Measurements from ENCODE around the gene ZNF691.

Gene ZNF691

GRCh38 chr1:42832641-42833240 is 13.7 kb upstream of the ZNF691 start:
- H3K4me3 ChIP-seq (ENCODE audit: insufficient read depth, low read length, poor library complexity, severe bottlenecking): no peak overlapping the region
- H3K9me3 ChIP-seq (ENCODE audit: insufficient read depth, low read length): no peaks in the 10 kb centered on the region
- H3F3A ChIP-seq (ENCODE audit: insufficient read depth): no peaks in the 10 kb centered on the region
- H3K9ac ChIP-seq (ENCODE audit: low read length): no peak overlapping the region
- H3K27ac ChIP-seq (ENCODE audit: low read depth, low read length): no peak overlapping the region
- H4K20me1 ChIP-seq (ENCODE audit: low read depth, low read length): no peaks in the 10 kb centered on the region
- no peaks in the 10 kb centered on the region for H3K27me3 ChIP-seq (ENCODE audit: low read length)
- no peak overlapping the region for H3K4me2 ChIP-seq (ENCODE audit: low read depth, low read length, poor library complexity, severe bottlenecking)
- H2AFZ ChIP-seq (ENCODE audit: low read depth, low read length, severe bottlenecking): no peak overlapping the region
- no peak for TF ChIP-seq CTCF (IDR thresholded peaks at IDR 0.05; ENCODE audit: insufficient read depth, low read length, poor library complexity, severe bottlenecking)
- no peak for TF ChIP-seq EZH2phosphoT487 (conservative IDR thresholded peaks at IDR 0.05; ENCODE audit: low read length)
- no peaks in the 10 kb centered on the region for H3K9me2 ChIP-seq (replicated peaks; ENCODE audit: insufficient read depth, low read length)
- H3K36me3 ChIP-seq (ENCODE audit: low read length): no peaks in the 10 kb centered on the region
- H3K79me2 ChIP-seq (ENCODE audit: insufficient read depth, low read length): no peaks in the 10 kb centered on the region

- H3F3A ChIP-seq (ENCODE audit: insufficient read depth): no peaks in the 10 kb centered on the region
- H3K9ac ChIP-seq (ENCODE audit: low read length): no peak overlapping the region
- no peak for TF ChIP-seq EZH2phosphoT487 (conservative IDR thresholded peaks at IDR 0.05; ENCODE audit: low read length)
- TF ChIP-seq CTCF (IDR thresholded peaks at IDR 0.05; ENCODE audit: insufficient read depth, low read length, poor library complexity, severe bottlenecking): no peak
- H3K4me2 ChIP-seq (ENCODE audit: low read depth, low read length, poor library complexity, severe bottlenecking): no peak overlapping the region
- H3K9me3 ChIP-seq (ENCODE audit: insufficient read depth, low read length): no peaks in the 10 kb centered on the region
- H3K9me2 ChIP-seq (replicated peaks; ENCODE audit: insufficient read depth, low read length): no peaks in the 10 kb centered on the region
- no peak overlapping the region for H2AFZ ChIP-seq (ENCODE audit: low read depth, low read length, severe bottlenecking)
- H3K27ac ChIP-seq (ENCODE audit: low read depth, low read length): no peak overlapping the region
- H3K79me2 ChIP-seq (ENCODE audit: insufficient read depth, low read length): no peaks in the 10 kb centered on the region
- H4K20me1 ChIP-seq (ENCODE audit: low read depth, low read length): no peaks in the 10 kb centered on the region
- H3K4me3 ChIP-seq (ENCODE audit: insufficient read depth, low read length, poor library complexity, severe bottlenecking): no peak overlapping the region
- no peaks in the 10 kb centered on the region for H3K27me3 ChIP-seq (ENCODE audit: low read length)
- H3K36me3 ChIP-seq (ENCODE audit: low read length): no peaks in the 10 kb centered on the region
Observed at GRCh38 chr1:42833981-42834380, 12.4 kb upstream of the ZNF691 start.

- H3K36me3 ChIP-seq (ENCODE audit: low read length): no peaks in the 10 kb centered on the region
- no peaks in the 10 kb centered on the region for H3K9me2 ChIP-seq (replicated peaks; ENCODE audit: insufficient read depth, low read length)
- H3K27me3 ChIP-seq (ENCODE audit: low read length): no peaks in the 10 kb centered on the region
- no peak overlapping the region for H3K9ac ChIP-seq (ENCODE audit: low read length)
- H3K27ac ChIP-seq (ENCODE audit: low read depth, low read length): no peak overlapping the region
- H3K9me3 ChIP-seq (ENCODE audit: insufficient read depth, low read length): no peaks in the 10 kb centered on the region
- no peak overlapping the region for H3K4me2 ChIP-seq (ENCODE audit: low read depth, low read length, poor library complexity, severe bottlenecking)
- no peak for TF ChIP-seq CTCF (IDR thresholded peaks at IDR 0.05; ENCODE audit: insufficient read depth, low read length, poor library complexity, severe bottlenecking)
- no peak for TF ChIP-seq EZH2phosphoT487 (conservative IDR thresholded peaks at IDR 0.05; ENCODE audit: low read length)
- H3F3A ChIP-seq (ENCODE audit: insufficient read depth): no peaks in the 10 kb centered on the region
- no peaks in the 10 kb centered on the region for H3K79me2 ChIP-seq (ENCODE audit: insufficient read depth, low read length)
- H3K4me3 ChIP-seq (ENCODE audit: insufficient read depth, low read length, poor library complexity, severe bottlenecking): no peak overlapping the region
- no peaks in the 10 kb centered on the region for H4K20me1 ChIP-seq (ENCODE audit: low read depth, low read length)
- H2AFZ ChIP-seq (ENCODE audit: low read depth, low read length, severe bottlenecking): no peak overlapping the region
Observed at GRCh38 chr1:42834803-42835202, 11.6 kb upstream of the ZNF691 start.
